22Rv1 (cell line): Measurements from ENCODE around the gene PPP3CA.

ENCODE experiments used
- H3K27ac ChIP-seq: fragments of 450-650 bp; 2 replicates; pipeline ENCODE4 v1.5.1; 2017
- CTCF ChIP-seq: fragments of 450-650 bp; IDR thresholded peaks from 2 replicates; pipeline ENCODE4 v1.5.1; 2017; ENCODE audit warnings: mild to moderate bottlenecking
- ZFX ChIP-seq: fragments of 450-650 bp; IDR thresholded peaks from 2 replicates; pipeline ENCODE4 v1.6.1; 2017; ENCODE audit warnings: antibody characterized with exemption, borderline replicate concordance

Gene PPP3CA

GRCh38 chr4:101309925-101310324 lies 37.4 kb downstream of the PPP3CA start:
- TF ChIP-seq CTCF (no peak), ZFX (no peak)

GRCh38 chr4:101307899-101308298 lies 39.4 kb downstream of the PPP3CA start:
- TF ChIP-seq CTCF (no peak), ZFX (no peak)
- H3K27ac ChIP-seq = peak overlapping the region; percentile 53

More at GRCh38 chr4:101309925-101310324, 37.4 kb downstream of the PPP3CA start:
- H3K27ac ChIP-seq = peak overlapping the region; percentile 53

- TF ChIP-seq CTCF (no peak), ZFX (no peak)
- H3K27ac ChIP-seq = peak overlapping the region; percentile 53
Observed at GRCh38 chr4:101306764-101307615, 40.3 kb downstream of the PPP3CA start.

- peak overlapping the region; percentile 53 for H3K27ac ChIP-seq
- TF ChIP-seq CTCF (no peak), ZFX (no peak)
Observed at GRCh38 chr4:101306225-101306624, 41.1 kb downstream of the PPP3CA start.

GRCh38 chr4:101304916-101305315 lies 42.4 kb downstream of the PPP3CA start:
- peak overlapping the region; percentile 53 for H3K27ac ChIP-seq
- no peak for TF ChIP-seq ZFX
- TF ChIP-seq CTCF = no peak

GRCh38 chr4:101299899-101300540 lies 47.3 kb downstream of the PPP3CA start:
- H3K27ac ChIP-seq = peak overlapping the region; percentile 49
- TF ChIP-seq CTCF (no peak), ZFX (no peak)

GRCh38 chr4:101299021-101299420 lies 48.3 kb downstream of the PPP3CA start:
- TF ChIP-seq CTCF = no peak
- TF ChIP-seq ZFX = no peak
- 0 out of 2 replicates have a peak overlapping the region, but pooled peaks have one; percentile 49 for H3K27ac ChIP-seq
